HG03457 (cell line): ENCODE data around the gene CBX1.

Experiments
- ATAC-seq: cut with Tn5 transposase; IDR thresholded peaks from one replicate; pipeline ENCODE4 v1.9.1; 2021; ENCODE audit warnings: moderate number of reproducible peaks; ENCODE audit not compliant: unreplicated experiment

Gene CBX1

DNA sequence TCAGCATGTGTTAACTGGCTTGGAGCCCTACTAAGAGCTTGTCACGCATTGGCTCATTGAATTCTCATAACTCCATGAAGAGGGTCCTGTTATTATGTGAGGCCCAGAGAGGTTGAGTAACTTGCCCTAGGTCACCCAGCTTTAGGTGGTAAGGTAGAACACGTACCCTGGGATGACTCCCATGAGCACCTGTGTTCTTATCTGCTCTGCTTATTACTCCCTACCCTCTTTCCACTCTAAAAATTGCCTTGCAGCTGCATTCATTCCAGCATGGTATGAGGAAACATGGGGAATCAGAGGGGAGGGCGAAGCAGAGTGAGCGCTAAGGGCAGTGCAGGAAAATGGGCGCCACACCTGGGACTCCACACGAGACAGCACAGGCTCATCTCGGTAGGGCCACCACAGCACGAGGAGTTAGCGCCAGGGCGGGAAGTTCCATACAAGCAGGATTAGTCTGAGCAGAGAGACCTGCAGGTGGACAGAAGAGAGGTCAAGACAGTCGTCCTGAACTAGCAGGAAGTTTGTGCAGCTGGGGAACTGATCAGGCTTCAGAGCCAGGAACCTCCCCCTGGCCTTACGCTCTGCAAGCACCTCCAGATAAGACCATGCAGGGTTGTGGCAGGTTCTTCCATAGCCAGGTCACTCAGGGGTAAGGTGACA lies 73.8 kb downstream of the CBX1 start:
- no peak for ATAC-seq

DNA sequence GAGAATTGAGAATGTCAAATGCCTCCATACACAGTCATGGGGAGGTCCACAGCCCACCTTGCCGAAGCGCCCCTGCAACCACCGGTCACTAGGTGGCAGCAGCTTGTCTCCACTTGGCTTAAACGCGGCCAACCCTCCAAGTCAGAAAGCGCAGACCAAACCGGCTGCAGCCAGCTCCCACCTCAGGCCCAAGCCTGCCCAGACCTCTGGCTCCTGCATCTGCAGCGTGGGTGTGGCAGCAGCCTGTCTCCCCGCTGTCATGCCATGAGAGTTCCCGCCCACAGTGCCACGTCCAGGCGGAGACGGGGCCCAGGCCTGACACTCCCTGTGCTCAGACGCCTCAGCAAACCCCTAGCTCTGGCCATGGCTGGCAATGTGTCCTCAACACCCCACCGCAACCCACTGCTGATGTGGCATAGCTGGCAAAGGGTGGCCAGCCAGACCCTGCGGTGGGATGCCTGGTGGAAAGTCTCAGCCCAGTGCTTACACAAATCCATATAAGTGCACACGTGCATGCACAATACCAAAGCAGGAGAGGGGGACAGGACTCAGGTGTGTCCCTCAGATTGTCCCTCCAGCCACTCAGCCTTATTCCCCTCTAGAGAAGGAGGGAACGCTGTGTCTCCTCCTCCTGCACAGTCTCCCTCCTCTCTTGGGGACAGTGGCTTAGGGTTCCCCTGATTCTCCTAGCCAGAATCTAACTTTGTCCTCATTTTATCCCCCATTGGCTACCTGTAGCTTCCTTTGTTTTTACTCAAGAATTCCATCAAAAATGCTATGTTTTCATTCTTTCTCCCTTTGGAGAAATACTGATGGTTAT lies 74.6 kb downstream of the CBX1 start:
- no peak for ATAC-seq

DNA sequence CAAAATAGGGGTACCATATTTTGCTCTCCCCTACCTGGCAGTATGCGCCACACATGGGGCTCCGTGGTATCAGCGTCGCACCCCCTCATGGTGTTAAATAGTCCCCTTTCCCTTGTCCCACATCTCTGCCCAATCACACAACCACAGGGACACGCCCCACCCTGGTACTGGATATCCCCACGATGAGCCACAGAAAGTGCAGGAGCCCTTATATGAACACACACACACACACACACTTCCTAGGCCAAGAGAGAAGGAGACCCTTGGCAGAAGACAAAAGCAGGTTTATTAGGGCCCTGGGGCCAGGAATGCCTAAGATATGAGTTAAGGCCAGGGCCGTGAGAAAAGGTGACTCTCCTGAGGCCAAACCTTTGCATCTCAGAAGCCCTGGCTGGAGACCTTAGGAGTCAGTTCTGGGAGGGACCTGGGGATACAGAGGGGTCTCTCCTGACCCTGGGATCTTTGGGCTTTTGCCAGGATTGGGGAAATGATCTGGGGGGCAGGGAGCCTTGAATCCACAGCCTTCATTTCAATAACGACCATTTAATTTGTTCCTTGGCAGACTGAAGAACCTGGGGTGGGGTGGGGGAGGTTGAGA lies 75.3 kb downstream of the CBX1 start:
- no peak for ATAC-seq

- ATAC-seq: peak; percentile 83
These were observed 76.0 kb downstream of the CBX1 start for GRCh38 chr17:48025040-48025903.

- ATAC-seq: no peak
These were observed 76.9 kb downstream of the CBX1 start for GRCh38 chr17:48024149-48025039.

- no peak for ATAC-seq
These were observed 77.7 kb downstream of the CBX1 start for GRCh38 chr17:48023400-48024148.

GRCh38 chr17:48022901-48023300 lies 78.4 kb downstream of the CBX1 start:
- ATAC-seq: no peak

- no peak for ATAC-seq
These were observed 79.3 kb downstream of the CBX1 start for GRCh38 chr17:48021934-48022333.
